Measurements from ENCODE around the gene NDUFB10. TPM values are rescaled to one million over a fixed set of nuclear protein-coding genes. Genes with fewer than 3 reads are reported as not detected.

Gene NDUFB10
- total RNA-seq, 2 experiments from 2014 or later, result 40.7 to 41.1 TPM

- Histone ChIP-seq H3K27me3 (ENCODE audit: control insufficient read depth in 1 of 2, insufficient read depth in 2 of 2, low read length in 2 of 2) (no peaks in the 10 kb centered on the region), H3K9me3 (ENCODE audit: control insufficient read depth in 1 of 2, insufficient read depth in 1 of 2, low read length in 2 of 2) (no peaks in the 10 kb centered on the region), H3K4me3 (ENCODE audit: low read length) (peak overlapping the region; percentile 91), H3K36me3 (ENCODE audit: insufficient read depth, low read length) (peaks cover 34% of the 10 kb centered on the region), H3K27ac (ENCODE audit: low read depth in 1 of 2, low read length in 2 of 2) (peak overlapping the region; percentile 96 to 99), H3K4me1 (ENCODE audit: insufficient read depth, low read length) (peaks cover 54% of the 10 kb centered on the region)
- POLR2A ChIA-PET, result interaction anchor here (0.6 to 3.5 kb wide), 37 partner anchors 8 to 1169 kb away, joined by 3 to 62 read pairs (median 5); partner anchors contain the start of genes ECI1, FAHD1, FLYWCH2 and GFER
- TF ChIP-seq CTCF (IDR thresholded peaks at IDR 0.05), result no peak
- DNase-seq (no peak), ATAC-seq (ENCODE audit: poor library complexity) (no peak)
- intact Hi-C loops (cut with DNase I, micrococcal nuclease), result loop anchor here in 1 of 2 experiments (10.0 kb wide), 1 partner anchor 1271 kb away; the partner anchor contains the start of gene WDR24
- H3K36me3 Mint-ChIP-seq (ENCODE audit: low read depth), result peaks cover 52% of the 10 kb centered on the region
- H3K27ac Mint-ChIP-seq, result peak overlapping the region; percentile 98
- H3K4me1 Mint-ChIP-seq (ENCODE audit: low read depth), result peaks cover 42% of the 10 kb centered on the region
- H3K4me3 Mint-ChIP-seq, result peak overlapping the region; percentile 98
- CTCF ChIA-PET, result no interaction called here
- no peaks in the 10 kb centered on the region for H3K9me3 Mint-ChIP-seq
- no peaks in the 10 kb centered on the region for H3K27me3 Mint-ChIP-seq
Measured at GRCh38 chr16:1965396-1966001, 6.2 kb downstream of the NDUFB10 start.

GRCh38 chr16:1966460-1966859, 7.1 kb downstream of the NDUFB10 start, which contains the start of gene RNF151:
RNF151 (plus strand) TSS chr16:1966856; CDS start chr16:1966882, 26 bp downstream.
- Mint-ChIP-seq H3K9me3 (no peaks in the 10 kb centered on the region), H3K36me3 (ENCODE audit: low read depth) (peaks cover 43% of the 10 kb centered on the region), H3K27me3 (no peaks in the 10 kb centered on the region), H3K27ac (peak within 1 kb of the TSS; percentile 98), H3K4me1 (ENCODE audit: low read depth) (peaks cover 41% of the 10 kb centered on the region), H3K4me3 (peak within 1 kb of the TSS; percentile 98)
- POLR2A ChIA-PET, result interaction anchor here (2.1 to 3.5 kb wide), 4 partner anchors 17 to 139 kb away, joined by 17 to 62 read pairs (median 39); partner anchors contain the start of genes FAHD1, GFER, HAGH and MSRB1
- ATAC-seq (ENCODE audit: poor library complexity), result no peak
- CTCF ChIA-PET, result no interaction called here
- intact Hi-C loops (cut with DNase I, micrococcal nuclease), result loop anchor here in 1 of 2 experiments (10.0 kb wide), 1 partner anchor 1272 kb away; the partner anchor contains the start of gene WDR24
- Histone ChIP-seq H3K27ac (ENCODE audit: low read depth in 1 of 2, low read length in 2 of 2) (peak within 1 kb of the TSS; percentile 96 to 99), H3K36me3 (ENCODE audit: insufficient read depth, low read length) (peaks cover 26% of the 10 kb centered on the region), H3K9me3 (ENCODE audit: control insufficient read depth in 1 of 2, insufficient read depth in 1 of 2, low read length in 2 of 2) (no peaks in the 10 kb centered on the region), H3K4me3 (ENCODE audit: low read length) (peak within 1 kb of the TSS; percentile 91), H3K4me1 (ENCODE audit: insufficient read depth, low read length) (peaks cover 54% of the 10 kb centered on the region), H3K27me3 (ENCODE audit: control insufficient read depth in 1 of 2, insufficient read depth in 2 of 2, low read length in 2 of 2) (no peaks in the 10 kb centered on the region)
- DNase-seq, result no peak
- no peak for TF ChIP-seq CTCF (IDR thresholded peaks at IDR 0.05)

GRCh38 chr16:1968146-1968953, 9.0 kb downstream of the NDUFB10 start:
- H3K4me1 Mint-ChIP-seq (ENCODE audit: low read depth), result peaks cover 43% of the 10 kb centered on the region
- no peaks in the 10 kb centered on the region for H3K9me3 Mint-ChIP-seq
- H3K4me3 Mint-ChIP-seq, result peak overlapping the region; percentile 51
- no peak for TF ChIP-seq CTCF (IDR thresholded peaks at IDR 0.05)
- peaks cover 41% of the 10 kb centered on the region for H3K36me3 Mint-ChIP-seq (ENCODE audit: low read depth)
- ChIA-PET POLR2A (no interaction called here), CTCF (no interaction called here)
- Histone ChIP-seq H3K27ac (ENCODE audit: low read depth in 1 of 2, low read length in 2 of 2) (no peak overlapping the region), H3K4me1 (ENCODE audit: insufficient read depth, low read length) (peaks cover 51% of the 10 kb centered on the region), H3K36me3 (ENCODE audit: insufficient read depth, low read length) (peaks cover 8% of the 10 kb centered on the region), H3K27me3 (ENCODE audit: control insufficient read depth in 1 of 2, insufficient read depth in 2 of 2, low read length in 2 of 2) (no peaks in the 10 kb centered on the region), H3K4me3 (ENCODE audit: low read length) (no peak overlapping the region), H3K9me3 (ENCODE audit: control insufficient read depth in 1 of 2, insufficient read depth in 1 of 2, low read length in 2 of 2) (no peaks in the 10 kb centered on the region)
- H3K27ac Mint-ChIP-seq, result no peak overlapping the region
- ATAC-seq (ENCODE audit: poor library complexity), result no peak
- no peak for DNase-seq
- intact Hi-C loops (cut with DNase I, micrococcal nuclease), result loop anchor here in 1 of 2 experiments (10.0 kb wide), 1 partner anchor 1274 kb away; the partner anchor contains the start of gene WDR24
- no peaks in the 10 kb centered on the region for H3K27me3 Mint-ChIP-seq

Measured in CD4-positive, alpha-beta T cell (primary cell).